ENCODE data around the gene RSRC1.
"Not testable (repeated sequence)": the region's sequence is repeated elsewhere in the genome, so short reads cannot be mapped to it uniquely, and the experiment has no call there.

RSRC1 gene

DNA sequence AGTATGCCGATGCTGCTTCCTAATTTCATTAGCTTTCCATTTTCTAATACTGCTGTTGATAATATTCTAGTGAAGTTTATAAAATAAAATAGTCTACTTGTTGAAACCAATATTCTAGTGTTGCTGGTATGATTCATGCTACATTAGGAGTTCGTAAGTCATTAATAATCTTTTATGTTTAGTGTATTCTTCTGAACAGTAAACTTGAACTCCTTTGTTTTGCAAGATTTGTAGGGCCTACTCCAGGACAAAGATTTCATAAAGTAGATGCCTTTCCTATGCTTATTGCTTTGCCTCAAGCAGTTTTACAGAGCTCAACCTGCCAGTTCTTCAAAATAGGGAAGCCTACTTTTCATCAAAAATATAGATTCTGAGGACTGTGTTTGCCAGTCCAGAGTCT lies 111.5 kb downstream of the RSRC1 start:
- no peak for DNase-seq (ENCODE audit: low read depth, low spot score)

- DNase-seq (ENCODE audit: low read depth, low spot score), result no peak
Measured at GRCh38 chr3:158226429-158226828, 116.5 kb downstream of the RSRC1 start.

GRCh38 chr3:158228942-158229341 lies 119.1 kb downstream of the RSRC1 start:
- DNase-seq (ENCODE audit: low read depth, low spot score), result not testable (repeated sequence)

GRCh38 chr3:158233791-158234190 lies 123.9 kb downstream of the RSRC1 start:
- DNase-seq (ENCODE audit: low read depth, low spot score), result no peak

DNA sequence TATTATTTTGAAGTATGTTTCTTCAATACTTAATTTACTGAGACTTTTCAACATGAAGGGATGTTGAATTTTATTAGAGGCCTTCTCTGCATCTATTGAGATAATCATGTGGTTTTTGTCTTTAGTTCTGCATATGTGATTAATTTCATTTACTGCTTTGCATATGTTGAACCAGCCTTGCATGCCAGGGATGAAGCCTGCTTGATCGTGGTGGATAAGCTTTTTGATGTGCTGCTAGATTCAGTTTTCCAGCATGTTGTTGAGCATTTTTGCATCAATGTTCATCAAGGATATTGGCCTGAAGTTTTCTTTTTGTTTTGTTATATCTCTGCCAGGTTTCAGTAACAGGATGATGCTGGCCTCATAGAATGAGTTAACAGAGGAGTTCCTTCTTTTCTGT lies 134.4 kb downstream of the RSRC1 start:
- DNase-seq (ENCODE audit: low read depth, low spot score), result no peak

- no peak for DNase-seq (ENCODE audit: low read depth, low spot score)
Measured at GRCh38 chr3:158247288-158247687, 137.4 kb downstream of the RSRC1 start.

- DNase-seq (ENCODE audit: low read depth, low spot score), result no peak
Measured at GRCh38 chr3:158248261-158248660, 138.4 kb downstream of the RSRC1 start.

GRCh38 chr3:158249183-158249582 lies 139.3 kb downstream of the RSRC1 start:
- DNase-seq (ENCODE audit: low read depth, low spot score), result no peak

- no peak for DNase-seq (ENCODE audit: low read depth, low spot score)
Measured at GRCh38 chr3:158258619-158259018, 148.7 kb downstream of the RSRC1 start.

DNA sequence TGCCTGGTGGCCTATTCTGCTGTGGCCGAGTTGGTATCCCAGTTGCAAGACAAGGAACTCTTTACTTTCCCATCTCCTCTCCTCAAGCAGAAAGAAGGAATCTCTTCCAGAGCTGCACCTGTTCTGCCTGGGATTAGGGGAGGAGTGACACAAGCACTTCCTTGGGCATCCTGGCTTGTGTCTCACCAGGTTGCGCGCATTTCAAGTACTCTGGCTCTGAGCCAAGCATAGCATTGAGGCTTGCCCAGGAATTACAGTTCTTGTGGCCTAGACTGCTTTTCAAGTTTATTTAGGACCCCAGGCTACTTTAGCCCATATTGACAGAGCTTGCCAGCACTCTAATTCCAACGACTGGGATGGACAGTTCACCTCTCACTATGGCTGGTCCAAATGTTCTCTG lies 150.5 kb downstream of the RSRC1 start:
- no peak for DNase-seq (ENCODE audit: low read depth, low spot score)

DNA sequence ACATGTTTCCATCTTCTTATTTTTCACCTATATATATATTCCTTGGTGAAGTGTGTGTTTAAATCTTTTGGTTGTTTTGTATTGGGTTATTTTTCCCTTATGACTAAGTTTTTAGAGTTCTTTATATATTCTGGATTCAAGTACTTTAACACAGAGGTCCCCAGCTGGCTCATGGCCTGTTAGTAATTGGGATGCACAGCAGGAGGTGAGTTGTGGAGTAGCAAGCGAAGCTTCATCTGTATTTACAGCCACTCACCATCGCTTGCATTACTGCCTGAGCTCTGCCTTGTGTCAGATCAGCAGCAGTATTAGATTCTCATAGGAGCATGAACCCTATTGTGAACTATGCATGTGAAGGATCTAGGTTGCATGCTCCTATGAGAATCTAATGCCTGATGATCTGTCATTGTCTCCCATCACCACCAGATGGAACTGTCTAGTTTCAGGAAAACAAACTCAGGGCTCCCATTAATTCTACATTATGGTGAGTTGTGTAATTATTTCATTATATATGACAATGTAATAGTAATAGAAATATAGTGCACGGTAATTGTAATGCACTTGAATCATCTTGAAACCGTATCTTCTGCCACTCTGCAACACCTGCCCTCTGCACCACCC lies 151.6 kb downstream of the RSRC1 start:
- peak; percentile 23 for DNase-seq (ENCODE audit: low read depth, low spot score)

DNA sequence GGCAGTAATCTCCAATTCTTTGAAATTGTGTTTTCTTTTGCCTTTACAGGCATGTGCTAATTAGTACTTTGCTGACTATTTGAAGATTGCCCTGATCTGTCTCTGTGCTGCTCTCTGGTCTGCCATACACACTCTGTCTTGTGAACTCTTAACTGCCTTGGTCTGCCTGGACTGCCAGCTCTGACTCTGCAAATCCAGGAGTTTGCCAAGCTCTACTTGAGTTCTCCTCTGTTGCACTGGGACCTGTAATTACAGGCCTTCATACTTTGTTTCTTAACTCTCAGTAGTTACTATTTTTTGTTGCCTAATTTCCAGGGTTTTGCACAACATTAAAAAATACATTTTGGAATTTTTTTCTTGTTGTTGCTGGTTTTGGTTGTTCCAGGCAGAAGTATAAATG lies 155.0 kb downstream of the RSRC1 start:
- DNase-seq (ENCODE audit: low read depth, low spot score), result no peak

DNA sequence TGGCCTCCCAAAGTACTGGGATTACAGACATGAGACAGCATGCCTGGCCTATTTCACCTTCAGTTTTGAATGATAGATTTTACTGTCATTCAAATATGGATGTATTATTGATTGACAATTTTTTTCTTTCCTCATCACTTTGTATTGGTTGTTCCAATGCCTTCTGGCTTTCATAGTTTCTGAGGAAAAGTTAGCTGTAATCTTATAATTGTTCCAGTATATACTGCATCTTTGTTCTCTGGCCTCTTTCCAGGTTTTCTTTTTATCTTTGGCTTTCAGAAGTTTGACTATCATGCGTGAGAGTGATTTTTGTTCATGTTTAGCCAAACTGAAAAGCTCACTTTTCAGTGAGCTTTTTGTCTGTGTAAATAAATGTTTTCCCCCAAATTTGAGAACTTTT lies 157.1 kb downstream of the RSRC1 start:
- no peak for DNase-seq (ENCODE audit: low read depth, low spot score)

- DNase-seq (ENCODE audit: low read depth, low spot score), result no peak
Measured at GRCh38 chr3:158269942-158270341, 160.1 kb downstream of the RSRC1 start.

- no peak for DNase-seq (ENCODE audit: low read depth, low spot score)
Measured at GRCh38 chr3:158272081-158272480, 162.2 kb downstream of the RSRC1 start.

DNA sequence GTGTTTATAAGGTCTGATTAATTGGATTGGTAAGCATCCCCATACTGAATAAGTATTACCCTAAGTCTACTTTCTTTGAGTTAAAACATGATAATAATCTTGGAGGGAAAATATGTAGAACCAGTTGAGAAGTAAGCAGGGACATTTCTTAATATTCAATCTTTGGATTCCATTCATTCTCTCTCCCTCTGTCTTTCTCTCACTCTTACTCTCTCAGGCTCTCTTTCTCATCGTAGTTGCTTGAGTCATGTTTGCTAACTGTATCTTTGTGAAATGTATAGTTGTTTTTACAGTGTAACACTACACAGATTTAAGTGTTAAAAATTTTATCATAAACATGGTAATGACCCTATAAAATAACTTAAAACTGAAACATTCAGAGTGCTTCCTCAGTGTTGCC lies 163.8 kb downstream of the RSRC1 start:
- DNase-seq (ENCODE audit: low read depth, low spot score), result no peak

DNA sequence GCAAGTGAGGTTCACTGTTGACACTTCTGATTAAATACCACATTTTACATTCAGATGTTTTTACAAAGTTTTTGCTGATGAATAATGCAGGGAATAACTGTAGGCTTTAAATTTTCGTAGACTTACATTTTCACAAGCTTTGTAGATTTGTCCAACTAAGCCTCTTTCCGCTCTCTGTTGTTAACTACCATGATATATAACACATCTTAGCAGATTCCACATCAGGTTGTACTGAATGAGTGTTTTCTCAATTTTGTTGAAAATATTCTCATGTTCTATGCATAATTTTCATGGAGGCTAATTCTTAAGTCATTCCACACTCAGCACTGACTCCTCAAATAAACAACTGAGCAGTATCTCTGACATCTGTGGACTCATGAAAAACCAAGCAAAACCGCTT lies 168.3 kb downstream of the RSRC1 start:
- DNase-seq (ENCODE audit: low read depth, low spot score), result no peak

DNA sequence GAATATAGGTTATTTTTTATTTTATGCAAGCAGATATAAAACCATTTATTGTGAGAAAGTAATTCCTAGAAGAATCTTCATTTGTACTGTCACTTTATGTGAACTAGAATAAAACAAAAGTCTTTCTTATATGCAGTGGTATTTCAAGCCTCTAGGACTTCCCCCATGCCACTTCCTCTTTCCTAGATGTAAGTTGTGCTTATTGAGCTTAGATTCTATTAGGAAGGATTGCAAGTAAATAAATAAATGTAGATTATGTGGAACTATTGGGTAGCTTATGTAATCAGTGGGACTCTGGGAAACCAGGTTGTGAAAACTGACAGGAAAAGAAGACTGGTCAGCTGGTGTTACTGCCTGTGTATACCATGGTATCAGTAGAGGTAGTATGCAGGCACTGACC lies 169.7 kb downstream of the RSRC1 start:
- no peak for DNase-seq (ENCODE audit: low read depth, low spot score)

DNA sequence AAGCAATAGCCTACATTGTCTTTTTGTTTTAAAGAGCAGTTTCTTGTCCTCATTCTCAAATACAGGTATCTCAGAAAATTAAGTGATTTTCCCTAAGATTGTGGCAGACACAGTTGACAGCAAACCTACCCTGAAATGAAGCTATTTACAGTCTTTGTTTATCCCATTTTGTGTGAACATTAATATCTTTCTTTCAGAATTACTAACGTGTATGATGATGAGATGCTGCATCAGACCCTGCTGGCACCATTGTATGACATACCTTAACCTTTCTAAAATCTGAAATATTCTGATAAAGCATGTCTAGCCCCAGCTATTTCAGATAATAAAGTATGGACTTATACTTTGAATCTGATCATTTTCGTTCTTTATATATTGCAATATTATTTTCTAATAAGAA lies 185.9 kb downstream of the RSRC1 start:
- DNase-seq (ENCODE audit: low read depth, low spot score), result no peak

DNA sequence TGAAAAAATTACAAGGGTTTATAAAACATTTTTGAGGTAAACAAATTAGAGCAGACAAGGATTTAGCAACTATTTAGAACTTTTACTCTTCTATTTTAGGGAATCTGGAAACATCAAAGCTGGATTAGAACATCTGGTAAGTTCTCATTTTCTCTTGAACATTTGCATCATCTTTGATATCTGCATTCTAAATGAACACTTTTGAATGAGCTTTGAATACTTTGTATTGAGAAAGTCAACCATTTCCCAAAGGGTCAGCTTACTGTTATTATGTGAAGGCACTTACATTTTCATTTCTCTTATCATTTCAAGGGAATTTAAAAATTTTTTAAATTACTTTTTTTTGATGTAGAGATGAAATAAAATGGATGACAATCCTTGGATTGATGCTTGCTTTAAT lies 188.1 kb downstream of the RSRC1 start:
- no peak for DNase-seq (ENCODE audit: low read depth, low spot score)

DNA sequence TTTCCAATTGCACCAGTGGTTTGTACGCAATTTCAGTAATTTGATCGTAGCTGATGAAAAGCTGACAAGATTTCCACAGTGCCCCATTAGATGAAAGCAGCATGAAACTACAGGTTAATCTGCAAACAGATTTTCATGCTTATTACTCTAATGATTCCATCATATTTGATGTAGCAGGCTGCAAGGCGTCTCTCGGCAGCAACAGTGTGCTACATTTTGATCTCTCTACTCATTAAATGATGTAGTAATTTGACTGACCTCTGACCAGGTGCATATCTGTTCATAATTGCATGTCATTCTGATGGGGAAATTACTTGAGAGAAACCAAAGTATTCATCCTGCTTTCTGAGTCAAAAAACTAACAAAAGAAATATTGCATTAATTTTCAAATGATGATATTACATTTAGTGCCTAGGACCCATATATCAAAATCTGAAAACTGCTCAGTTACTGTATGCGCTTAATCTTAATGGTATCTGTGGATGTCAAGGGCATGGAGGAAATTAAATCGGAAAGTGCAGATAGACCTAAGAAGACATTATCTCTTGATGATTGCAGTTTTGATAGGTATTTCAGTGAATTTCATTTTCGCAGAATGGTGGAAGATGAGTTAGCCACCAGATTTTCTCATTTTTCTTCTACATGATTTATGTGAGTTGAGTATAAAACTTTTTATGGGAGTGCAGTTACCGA lies 198.5 kb downstream of the RSRC1 start:
- no peak for DNase-seq (ENCODE audit: low read depth, low spot score)

DNA sequence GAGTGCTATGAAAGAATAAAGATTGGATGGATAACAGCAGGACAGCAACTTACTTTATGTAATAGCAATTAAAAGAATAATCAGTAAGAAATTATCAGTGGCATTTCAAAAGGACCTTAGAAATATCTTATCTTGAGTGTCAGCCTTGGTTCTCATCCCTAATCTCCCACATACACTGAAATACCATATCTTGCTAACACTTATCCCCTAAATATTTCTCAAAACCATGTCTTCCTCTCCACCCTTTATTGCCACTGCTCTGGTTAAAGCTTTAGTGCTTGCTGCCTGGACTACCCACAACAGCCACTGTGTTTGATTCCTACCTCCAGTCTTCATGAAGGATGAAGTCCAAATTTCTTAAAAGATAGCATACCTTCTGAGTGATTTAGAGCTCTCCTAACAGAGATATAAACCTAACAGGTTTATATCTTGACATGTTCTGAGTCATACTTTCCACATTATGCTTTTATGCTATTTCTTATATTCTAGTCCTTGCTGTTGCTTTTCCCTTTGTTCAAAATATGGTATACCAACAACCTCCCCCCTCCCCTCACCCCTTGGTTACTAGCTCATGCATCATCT lies 202.8 kb downstream of the RSRC1 start:
- DNase-seq (ENCODE audit: low read depth, low spot score), result no peak

- DNase-seq (ENCODE audit: low read depth, low spot score), result peak; percentile 24
Measured at GRCh38 chr3:158313338-158313927, 203.5 kb downstream of the RSRC1 start.
